ENCODE measurements around the gene PDGFC.
"Not testable (repeated sequence)": the region's sequence is repeated elsewhere in the genome, so short reads cannot be mapped to it uniquely, and the experiment has no call there.

The PDGFC gene

GRCh38 chr4:156950948-156951347 lies 20.7 kb downstream of the PDGFC start:
- no peak for DNase-seq (ENCODE audit: low spot score)

GRCh38 chr4:156950090-156950489 lies 21.5 kb downstream of the PDGFC start:
- no peak for DNase-seq (ENCODE audit: low spot score)

GRCh38 chr4:156949373-156949814 lies 22.2 kb downstream of the PDGFC start:
- DNase-seq (ENCODE audit: low spot score) = no peak

GRCh38 chr4:156948738-156949137 lies 22.9 kb downstream of the PDGFC start:
- no peak for DNase-seq (ENCODE audit: low spot score)

- DNase-seq (ENCODE audit: low spot score) = no peak
Observed at GRCh38 chr4:156948133-156948532, 23.5 kb downstream of the PDGFC start.

- DNase-seq (ENCODE audit: low spot score) = no peak
Observed at GRCh38 chr4:156946516-156947424, 24.8 kb downstream of the PDGFC start.

GRCh38 chr4:156945532-156945931 lies 26.1 kb downstream of the PDGFC start:
- no peak for DNase-seq (ENCODE audit: low spot score)

- DNase-seq (ENCODE audit: low spot score) = no peak
Observed at GRCh38 chr4:156942991-156943390, 28.6 kb downstream of the PDGFC start.

- DNase-seq (ENCODE audit: low spot score) = peak; percentile 28
Observed at GRCh38 chr4:156941940-156942548, 29.6 kb downstream of the PDGFC start.

GRCh38 chr4:156939801-156940200 lies 31.8 kb downstream of the PDGFC start:
- DNase-seq (ENCODE audit: low spot score) = no peak

- DNase-seq (ENCODE audit: low spot score) = no peak
Observed at GRCh38 chr4:156939139-156939538, 32.5 kb downstream of the PDGFC start.

GRCh38 chr4:156934259-156934635 lies 37.4 kb downstream of the PDGFC start:
- no peak for DNase-seq (ENCODE audit: low spot score)

GRCh38 chr4:156933633-156934258 lies 37.9 kb downstream of the PDGFC start:
- no peak for DNase-seq (ENCODE audit: low spot score)

- not testable (repeated sequence) for DNase-seq (ENCODE audit: low spot score)
Observed at GRCh38 chr4:156932360-156932759, 39.2 kb downstream of the PDGFC start.

- peak; percentile 8 for DNase-seq (ENCODE audit: low spot score)
Observed at GRCh38 chr4:156931267-156931666, 40.3 kb downstream of the PDGFC start.

GRCh38 chr4:156929386-156930105 lies 42.1 kb downstream of the PDGFC start:
- DNase-seq (ENCODE audit: low spot score) = no peak

- no peak for DNase-seq (ENCODE audit: low spot score)
Observed at GRCh38 chr4:156924774-156925315, 46.8 kb downstream of the PDGFC start.

GRCh38 chr4:156923525-156923924 lies 48.1 kb downstream of the PDGFC start:
- no peak for DNase-seq (ENCODE audit: low spot score)

- no peak for DNase-seq (ENCODE audit: low spot score)
Observed at GRCh38 chr4:156915221-156915620, 56.4 kb downstream of the PDGFC start.

- DNase-seq (ENCODE audit: low spot score) = no peak
Observed at GRCh38 chr4:156913234-156913633, 58.4 kb downstream of the PDGFC start.

- no peak for DNase-seq (ENCODE audit: low spot score)
Observed at GRCh38 chr4:156909010-156909409, 62.6 kb downstream of the PDGFC start.

GRCh38 chr4:156906325-156906724 lies 65.3 kb downstream of the PDGFC start:
- DNase-seq (ENCODE audit: low spot score) = no peak

Measured in HuH-7 (cell line).